Stimulated activated CD4-positive, alpha-beta T cell treated with anti-CD3 and anti-CD28 coated beads, Interleukin-1b, Interleukin-23, amount 100 ng/mL, for 1 hour (primary cell): ENCODE results near the gene ACAP3.
A peak's percentile ranks its signal among the peaks of the same experiment; 100 is the strongest.

ENCODE experiments used
- DNase-seq, 2 donors: peaks; one replicate each; pipeline ENCODE4 v3.0.0-alpha.2; 2020; ENCODE audit warnings: low read depth in 2 of 2

ACAP3 gene

DNA sequence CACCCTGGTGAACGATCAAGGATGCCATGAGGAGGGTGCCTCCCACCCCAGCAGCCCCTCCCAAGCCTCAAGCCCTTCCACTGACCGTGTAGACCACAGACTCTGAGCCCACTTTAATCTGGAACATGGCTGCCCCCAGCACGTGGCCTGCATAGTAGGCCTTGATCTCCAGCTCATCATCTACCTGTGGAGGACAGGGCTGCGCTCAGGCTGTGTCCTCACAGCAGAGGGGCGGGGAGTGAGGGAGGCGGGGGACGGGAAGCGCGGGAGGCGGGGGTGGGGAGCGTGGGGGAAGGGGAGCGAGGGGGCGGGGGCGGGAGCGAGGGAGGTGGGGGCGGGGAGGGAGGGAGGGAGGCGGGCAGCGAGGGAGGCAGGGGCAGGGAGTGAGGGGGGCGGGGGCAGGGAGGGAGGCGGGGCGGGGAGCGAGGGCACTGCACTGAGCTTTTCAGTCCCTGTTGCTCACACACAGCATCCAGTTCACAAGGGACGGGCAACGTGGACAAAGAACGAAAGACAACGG, 7.8 kb upstream of the ACAP3 start:
- no peak for DNase-seq

DNA sequence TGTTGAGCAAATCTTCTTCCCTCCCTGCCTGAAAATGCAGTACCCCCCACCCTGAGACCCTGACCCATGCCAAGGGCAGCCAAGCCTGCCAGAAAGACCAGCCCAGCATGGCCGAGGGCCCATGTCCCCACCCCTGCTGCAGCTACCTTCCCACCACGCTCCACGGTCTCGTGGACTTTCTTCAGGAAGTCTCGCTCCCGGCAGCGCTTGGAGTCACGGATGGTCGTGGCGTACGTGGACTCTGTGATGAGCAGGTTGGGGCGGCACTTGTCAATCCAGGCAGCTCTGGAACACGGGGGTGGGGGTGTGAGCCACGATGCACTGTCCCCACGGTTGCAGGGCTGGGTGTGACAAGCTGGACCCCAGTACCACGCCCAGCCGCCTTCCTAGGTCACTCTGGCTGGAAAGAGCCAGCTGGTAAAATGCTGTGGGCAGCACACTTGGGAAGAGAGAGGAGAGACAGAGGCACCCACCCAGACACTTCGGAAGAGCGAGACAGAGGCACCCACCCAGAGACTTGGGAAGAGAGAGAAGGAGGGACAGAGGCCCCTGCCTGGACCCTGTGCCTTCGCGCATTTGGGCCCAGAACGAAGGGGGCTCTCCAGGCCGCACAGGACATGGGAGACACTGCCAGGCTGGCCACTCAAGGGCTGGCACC, 7.1 kb upstream of the ACAP3 start:
- no peak for DNase-seq

DNA sequence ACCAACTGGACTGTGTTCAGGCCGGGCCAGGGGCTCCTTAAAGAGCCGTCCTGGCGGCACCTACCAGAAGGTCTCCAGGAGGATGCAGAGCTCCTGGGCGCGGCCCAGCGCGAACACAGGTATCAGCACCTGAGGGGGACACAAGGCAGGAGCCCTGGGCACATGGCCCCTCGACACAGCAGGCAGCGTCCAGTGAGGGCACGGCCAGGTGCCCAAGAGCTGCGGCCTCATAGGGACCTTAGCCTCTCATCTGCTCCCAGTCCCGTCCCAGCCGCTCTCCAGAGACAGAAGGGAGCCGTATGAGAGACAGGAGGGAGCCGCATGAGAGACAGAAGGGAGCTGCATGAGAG, 6.5 kb upstream of the ACAP3 start:
- no peak for DNase-seq

DNA sequence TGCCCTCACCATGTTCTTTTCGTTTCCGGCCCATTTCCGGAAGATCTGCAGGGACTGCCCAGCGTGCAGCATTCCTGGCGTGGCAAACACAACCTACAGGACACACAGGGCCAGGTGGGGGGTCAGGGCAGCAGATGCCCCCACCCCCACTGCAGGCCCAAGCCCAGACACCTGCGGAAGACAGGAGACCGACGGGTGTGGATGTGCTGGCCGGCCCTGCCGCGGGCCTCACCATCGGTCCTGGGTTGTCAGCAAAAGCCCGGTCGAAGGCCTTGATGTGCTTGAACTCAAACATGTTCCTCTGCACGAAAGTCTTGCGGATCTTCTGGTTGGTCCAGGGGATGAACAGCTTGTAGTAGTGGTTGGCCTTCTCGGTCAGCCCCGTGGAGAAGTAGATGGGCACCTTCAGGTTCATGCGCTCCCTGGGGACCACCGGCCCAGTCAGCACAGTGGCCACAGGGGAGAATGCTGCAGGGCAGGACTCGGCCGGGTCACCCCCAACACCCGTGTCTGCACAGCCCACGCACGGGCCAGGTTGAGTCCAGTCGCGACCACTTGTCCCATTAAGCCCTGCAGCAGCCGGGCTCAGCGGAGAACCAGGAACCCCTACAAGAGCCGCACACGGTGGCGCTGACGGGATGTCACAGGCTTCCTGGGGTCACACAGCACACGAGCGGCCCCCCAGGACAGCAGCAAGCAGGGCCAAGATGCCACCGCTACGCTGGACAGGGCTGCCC, 5.9 kb upstream of the ACAP3 start:
- no peak for DNase-seq

DNA sequence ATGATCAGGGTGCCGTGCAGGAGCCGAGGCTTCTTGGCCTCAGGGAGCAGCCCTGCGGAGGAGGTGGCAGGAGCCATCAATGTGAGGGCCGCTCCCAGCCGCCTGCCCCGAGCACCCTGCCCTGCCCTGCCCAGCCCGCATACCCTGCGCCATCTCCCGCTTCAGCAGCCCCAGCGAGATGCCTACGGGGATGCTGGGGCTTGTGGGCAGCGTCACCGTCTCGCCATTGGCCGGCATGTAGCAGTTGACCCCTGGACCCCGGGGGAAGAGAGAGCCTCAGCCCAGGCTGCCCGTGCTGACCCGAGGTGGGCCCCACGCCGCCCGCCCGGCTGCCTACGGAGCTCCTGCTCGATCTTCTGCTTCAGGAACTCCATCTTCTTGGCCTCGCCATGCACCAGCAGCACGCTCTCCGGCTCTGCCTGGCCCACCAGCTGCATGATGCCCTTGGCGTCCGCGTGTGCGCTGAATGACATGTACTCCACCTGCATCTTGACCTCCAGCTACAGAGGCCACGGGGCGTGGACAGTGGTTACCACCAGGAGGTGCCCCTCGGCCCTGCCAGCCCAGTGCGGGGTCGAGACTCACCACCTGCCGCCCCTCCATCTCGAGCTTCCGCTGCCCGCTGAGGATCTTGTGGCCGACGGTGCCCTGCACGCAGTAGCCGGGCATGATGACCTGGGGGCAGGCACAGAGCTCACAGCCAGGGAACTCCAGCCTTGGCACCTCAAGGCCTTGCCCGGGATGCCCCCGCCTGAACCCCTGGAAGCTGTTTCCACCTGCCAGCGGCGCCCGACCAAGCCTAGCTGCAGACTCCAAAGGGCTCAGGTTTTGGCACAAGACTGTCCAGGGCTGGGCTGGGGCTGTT, 5.0 kb upstream of the ACAP3 start:
- DNase-seq: no peak

DNA sequence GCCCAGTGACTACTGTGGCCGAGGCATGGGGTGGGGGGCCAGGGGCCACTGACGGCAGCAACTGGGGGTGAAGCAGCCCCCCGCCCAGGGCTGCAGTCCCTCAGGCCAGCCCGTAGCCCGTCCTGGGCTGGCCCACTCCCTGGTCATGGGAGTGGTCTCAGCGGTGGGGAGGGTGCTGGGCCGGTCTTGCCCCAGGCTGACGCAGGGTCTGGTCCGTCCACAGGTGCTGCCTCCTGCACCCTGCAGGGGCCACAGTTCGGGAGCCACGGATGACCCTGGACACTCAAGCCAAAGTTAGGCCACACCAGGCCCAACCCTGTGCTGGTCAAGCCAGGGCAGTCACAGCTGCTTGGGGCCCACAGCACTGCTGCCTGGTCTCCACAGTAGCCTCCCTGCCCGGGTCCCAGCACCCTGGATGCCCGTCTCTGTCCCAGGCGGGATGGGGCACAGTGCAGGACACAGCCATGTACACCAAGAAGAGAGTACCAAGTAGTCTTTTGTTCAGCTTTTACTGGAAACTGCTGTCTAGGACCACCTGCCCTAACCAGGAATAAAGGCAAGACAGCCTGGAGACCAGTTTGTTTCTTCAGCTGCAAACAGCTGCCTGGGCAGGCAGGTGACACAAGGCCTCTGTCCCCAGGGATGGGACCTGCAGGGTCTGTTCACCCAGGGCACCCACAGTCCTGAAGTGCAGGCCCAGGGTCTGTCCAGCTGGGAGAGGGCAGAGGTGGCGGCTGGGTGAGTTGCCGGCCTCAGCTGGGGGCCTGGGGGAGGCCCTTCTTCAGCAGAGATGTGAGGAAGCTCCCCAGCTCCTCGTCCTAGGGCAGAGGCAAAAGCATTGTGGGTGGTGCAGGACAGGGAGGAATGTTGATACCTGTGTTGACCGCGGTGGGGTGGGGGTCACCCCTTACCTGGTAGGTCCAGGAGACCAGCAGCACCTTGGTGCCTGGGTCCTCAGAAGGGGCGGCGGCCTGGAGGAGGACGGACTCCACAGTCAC, 3.7 kb upstream of the ACAP3 start:
- DNase-seq: no peak

DNA sequence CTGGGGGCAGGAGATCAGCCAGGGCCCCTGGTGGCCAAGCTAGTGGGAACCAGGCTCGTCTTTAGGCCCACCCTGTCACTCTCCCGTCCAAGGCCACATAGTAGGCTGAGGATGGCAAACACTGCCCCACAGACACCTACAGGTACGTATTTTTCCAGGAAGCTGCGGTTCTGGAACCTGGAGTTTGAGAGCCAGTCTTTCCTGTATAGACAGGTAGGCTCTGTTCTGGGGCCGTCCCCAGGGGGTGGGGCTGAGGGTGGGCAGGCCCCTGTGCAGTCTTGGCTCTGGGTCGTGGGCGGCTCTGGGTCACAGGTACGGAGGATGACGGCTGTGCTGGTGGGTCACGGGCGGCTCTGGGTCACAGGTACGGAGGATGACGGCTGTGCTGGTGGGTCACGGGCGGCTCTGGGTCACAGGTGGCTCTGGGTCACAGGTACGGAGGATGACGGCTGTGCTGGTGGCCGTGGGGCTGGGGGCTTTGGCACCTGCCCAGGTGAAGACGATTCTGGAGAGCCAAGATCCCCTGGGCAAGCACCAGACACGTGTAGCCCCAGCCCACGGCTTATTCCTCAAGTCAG, 2.8 kb upstream of the ACAP3 start:
- DNase-seq: no peak

DNA sequence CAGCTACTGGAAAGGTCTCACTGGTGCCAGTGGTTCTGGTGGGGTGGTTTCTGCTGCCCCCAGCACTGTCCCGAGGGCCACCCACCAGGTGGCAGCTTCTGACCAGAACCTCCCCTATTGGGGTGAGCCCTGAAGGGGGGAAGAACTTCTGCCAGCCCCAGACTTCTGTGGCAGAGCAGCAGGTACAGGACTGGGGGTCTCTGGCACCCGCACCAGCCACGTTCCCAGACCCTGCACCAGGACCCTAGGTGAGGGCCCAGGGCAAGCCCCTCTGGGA, 2.3 kb upstream of the ACAP3 start:
- no peak for DNase-seq

DNA sequence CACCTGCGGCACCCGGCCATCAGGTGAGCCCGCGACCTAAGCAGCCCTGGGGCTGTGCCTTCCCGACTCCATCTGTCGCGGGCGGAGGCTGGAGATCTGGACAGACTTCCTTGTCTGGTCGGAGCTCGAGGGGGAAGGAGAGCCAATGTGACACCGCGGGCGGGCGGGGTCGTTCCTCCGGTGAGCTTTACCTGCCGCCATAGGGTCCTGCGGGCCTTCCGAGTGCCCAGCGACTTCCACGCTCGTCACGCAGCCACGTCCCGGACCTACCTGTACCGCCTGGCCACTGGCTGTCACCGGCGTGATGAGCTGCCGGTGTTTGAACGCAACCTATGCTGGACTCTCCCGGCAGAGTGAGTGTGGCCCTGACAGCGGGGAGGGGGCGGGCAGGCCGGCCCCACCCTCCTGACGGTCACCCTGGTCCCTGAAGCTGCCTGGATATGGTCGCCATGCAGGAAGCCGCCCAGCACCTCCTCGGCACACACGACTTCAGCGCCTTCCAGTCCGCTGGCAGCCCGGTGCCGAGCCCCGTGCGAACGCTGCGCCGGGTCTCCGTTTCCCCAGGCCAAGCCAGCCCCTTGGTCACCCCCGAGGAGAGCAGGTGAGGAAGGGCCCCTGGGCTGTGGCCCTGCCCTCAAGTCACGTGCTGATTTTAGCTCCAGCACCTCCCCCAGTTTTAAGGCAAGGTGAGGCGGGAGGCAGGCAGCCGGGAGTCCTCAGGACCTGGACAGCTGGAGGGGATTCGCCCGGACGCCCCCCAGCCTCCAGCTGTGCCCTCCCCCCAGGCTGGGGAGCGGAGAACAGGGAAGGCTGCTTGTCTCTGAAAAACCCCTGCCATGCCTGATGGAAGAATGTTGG, 1.8 kb upstream of the ACAP3 start:
- no peak for DNase-seq

DNA sequence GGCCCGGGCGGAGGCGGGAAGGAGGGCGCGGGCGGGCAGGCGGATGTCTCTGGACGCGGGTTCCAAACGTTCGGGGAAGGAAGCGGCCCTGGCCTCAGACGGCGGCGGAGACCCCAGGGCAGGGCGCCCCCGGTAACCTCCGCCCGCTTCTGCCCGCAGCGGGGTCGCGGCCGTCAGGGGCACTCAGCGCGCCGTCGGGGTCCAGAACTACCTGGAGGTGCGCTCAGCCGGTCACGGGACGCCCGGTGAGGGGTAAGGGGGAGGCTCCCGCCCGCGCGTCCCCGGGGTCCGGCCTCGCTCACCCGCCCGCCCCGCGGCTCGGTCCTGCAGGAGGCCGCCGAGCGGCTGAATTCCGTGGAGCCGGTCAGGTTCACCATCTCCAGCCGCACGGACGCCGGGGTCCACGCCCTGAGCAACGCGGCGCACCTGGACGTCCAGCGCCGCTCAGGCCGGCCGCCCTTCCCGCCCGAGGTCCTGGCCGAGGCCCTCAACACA, 1.1 kb upstream of the ACAP3 start:
- DNase-seq: no peak

DNA sequence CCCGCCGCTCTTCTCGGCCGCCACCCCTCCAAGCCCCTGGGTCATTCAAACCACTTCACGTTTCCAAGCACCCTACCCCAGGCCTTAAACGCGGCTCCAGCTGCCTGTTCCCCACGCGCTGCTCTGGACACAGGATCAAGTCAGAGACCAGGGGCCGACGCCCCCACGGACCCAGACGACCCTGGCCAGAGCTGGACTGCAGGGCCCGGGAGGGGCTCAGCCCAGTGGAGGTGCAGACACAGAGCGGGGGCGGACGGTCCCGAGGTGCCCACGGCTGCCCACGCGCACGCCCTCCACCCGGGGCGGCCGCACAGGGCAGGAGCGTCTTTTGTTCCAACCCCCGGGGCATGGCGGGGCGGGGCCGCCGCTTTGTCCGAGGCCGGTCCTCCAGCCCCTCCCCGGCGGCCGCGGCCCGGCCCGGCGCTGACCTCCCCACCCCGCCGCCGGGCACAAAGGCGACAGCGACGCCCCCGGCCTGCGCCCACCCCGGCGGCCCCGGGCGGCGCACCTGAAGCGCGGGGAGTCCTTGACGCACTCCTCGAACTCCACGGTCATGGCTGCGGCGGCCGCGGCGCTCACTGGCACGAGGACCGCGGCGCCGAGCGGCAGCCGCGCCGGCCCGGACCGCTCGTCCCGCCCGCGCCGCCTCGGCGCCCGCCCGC, 338 bp downstream of the ACAP3 start:
- no peak for DNase-seq

DNA sequence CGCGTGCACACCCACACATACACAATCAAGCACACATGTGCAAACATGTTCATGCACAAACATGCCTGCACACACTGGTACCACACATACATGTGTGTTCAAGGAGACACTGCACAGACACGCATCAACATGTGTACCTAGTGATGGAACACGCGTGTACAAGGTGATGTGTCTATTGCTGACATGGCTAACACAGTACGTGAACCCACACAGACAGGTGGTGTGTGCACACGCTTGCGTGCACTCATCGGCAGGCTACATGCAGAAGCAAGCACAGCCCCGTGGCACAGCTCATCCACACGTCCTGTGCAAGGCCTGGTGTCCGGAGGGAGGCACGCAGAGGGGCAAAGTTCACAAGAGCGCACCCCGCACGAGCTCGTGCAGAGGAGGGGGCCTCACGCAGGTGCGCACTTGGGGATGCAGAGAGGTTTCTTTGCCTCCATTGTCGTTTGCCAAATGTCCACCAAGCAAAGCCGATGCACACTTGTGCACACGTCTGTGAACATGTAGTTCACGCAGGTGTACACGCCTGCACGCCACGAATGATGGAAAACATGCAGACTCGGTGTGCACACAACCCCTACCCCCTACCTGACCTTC, 969 bp downstream of the ACAP3 start:
- DNase-seq: no peak

DNA sequence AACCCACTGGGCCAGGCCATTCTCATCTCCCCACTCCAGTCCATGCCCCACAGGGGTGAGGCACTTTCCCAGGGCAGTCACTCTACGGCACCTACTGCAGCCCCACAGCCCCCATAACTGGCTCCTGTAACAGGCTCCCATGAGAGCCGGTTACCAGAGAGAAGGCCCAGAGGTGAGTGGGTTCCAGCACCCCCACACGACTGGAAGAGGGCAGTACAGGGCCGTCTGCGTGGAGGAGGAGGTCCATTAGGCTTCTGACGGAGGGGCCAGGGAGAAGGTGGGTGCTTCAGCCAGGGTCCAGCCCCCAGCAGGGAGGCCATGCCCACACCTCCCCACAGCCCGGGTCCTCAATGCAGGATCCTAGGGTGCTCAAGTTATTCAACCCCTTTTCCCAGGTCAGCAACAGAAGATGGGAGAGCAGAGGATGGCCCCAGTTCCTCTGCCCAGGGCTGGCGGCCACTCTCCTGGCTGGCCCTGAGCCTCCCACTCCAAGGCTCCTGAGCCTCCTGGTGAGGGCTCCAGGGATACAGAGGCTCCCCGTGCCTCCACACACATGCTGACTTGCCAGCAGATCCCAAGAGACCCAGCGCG, 1.6 kb downstream of the ACAP3 start:
- no peak for DNase-seq

DNA sequence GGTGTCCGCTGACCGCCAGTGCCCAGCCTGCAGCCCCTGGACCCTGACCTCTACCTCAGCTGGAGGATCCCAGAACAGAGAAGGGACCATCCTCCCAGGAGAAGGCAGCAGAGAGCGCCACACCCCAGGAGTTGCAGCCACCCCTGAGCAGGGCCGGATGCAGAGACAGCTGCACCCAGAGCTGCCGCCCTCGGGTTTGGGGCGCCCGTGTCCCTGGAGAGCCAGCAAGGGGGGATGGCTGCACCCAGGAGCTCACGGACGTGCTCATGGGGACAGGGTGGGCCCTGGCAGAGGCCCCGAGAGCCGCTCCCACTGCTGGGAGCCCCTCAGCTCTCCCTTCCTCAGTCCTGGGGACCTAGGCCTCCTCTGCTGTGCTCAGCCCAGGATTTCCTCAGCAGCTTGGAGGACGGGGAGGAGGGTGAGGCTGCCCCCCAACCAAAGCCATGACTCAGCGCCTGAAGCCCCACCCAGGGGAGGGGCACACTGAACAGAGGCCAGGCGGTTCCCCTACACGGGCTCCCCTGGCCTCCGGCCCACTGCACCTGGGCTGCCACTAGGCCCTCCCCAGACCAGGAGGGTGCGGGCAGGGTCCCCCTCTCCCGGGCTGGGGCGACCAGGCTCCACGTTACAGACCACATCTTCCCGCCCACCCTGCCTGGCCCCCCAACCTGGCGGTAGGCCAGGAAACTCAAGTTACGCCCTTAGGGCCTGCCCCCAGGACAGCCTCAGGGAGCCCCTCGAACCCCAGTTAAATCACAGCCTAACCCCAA, 2.2 kb downstream of the ACAP3 start:
- DNase-seq: peak; percentile 34 to 45

DNA sequence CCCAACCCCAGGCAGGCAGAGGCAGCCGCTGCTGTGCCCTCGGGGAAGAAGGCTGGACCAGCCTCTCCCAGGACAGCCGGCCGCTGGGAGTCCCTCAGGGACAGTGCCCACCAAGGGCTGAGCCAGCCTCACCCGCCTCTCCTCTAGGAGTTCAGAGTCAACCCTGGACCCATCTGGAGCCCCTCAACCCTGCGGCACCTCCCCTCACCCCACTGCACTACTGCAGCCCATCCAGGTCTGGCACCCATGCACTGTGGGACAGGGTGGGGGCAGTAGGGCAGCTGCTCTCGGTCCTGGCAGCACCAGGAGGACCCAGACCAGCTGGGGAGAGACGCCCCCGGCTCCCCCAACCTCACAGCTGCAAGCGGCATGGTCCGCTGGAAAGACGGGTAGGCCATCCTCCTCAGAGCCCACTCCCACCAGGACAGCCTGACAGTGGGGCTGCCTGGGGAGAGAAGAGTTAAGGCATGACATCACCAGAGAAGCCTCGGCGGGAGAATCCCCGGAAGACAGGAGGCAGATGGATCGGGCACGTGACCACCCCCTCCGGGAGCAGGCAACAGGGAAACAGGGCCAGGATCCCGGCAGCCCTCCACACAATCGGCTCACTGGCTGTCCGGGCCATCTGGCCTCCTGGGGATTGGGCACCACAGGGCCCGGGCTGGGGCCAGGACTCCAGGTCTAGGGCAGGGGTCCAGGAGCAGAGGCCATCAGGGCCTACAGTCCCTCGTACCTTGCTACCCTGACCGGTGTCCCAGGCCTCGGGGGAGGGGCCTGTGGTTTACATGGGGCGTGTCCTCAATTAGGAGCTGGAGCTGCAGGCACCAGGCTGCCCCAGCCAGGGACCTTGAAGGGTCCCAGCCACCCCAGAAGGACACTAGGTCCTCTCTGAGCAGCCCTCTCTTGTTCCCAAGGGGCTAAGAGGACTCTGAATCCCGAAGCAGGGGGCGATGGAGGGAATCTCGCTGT, 3.1 kb downstream of the ACAP3 start:
- no peak for DNase-seq

DNA sequence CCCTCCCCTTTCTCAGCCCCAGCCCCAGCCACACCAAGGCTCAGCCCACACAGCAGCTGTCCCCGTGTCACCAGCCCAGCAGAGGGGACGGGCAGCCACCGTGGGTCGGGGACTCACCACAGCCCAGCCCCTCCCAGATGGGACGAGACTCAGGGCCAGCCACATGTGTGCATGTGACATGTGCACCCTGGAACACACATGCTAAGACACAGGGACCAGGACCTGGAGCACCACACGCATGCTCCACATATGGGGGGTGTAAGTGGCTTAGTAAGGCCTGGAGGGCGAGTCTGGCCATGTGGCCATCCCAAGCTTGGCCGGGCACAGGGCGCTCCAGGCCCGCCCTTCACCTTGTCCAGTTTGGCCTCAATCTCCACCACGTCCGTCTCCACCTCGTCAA, 4.0 kb downstream of the ACAP3 start:
- no peak for DNase-seq
